Adrenal gland (tissue), 5 donors: Measurements from ENCODE around the gene BAG3.

Experiments
- POLR2A ChIP-seq, 2 donors: fragments of 450-650 bp; IDR thresholded peaks; one replicate each; pipeline ENCODE4 v1.6.1; 2017; ENCODE audit warnings: antibody characterized with exemption in 2 of 2, mild to moderate bottlenecking in 2 of 2, moderate library complexity in 1 of 2
- TF ChIP-seq, protein P1 (sequence below), 6 experiments: fragments of 450-650 bp in 4 of 6; fragments of 200-600 bp in 2 of 6; sonication (generic) in 1 of 6; IDR thresholded peaks; 1 replicate in 5 of 6; 2 replicates in 1 of 6; pipeline versions ENCODE4 v1.5.1 to v1.8.0; 2016 to 2021; ENCODE audit warnings: antibody characterized with exemption in 6 of 6, mild to moderate bottlenecking in 2 of 6, moderate library complexity in 1 of 6
- donor health status: DM: no; HTN: no; CAD: no.

DNA sequence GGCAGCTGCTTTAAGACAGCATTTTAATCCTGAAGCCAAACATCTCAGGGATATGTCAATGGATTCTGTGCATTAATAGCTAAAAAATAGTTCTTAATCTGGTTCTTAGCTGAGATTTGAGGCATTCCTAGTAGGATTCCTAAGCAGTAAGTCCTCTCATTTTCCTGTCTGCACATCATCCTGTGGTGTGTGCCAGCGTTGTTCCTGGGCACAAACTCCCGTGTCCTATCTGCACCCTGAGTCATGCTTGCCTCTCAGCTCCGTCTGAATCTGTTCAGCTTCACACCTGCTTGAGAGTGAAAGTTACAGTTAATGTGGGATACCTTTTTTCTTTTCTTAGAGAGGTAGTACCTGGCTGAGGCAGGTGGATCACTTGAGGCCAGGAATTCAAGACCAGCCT is 19.5 kb downstream of the BAG3 start:
- TF ChIP-seq POLR2A (IDR thresholded peaks at IDR 0.05), result no peak
- TF ChIP-seq, protein P1, sequence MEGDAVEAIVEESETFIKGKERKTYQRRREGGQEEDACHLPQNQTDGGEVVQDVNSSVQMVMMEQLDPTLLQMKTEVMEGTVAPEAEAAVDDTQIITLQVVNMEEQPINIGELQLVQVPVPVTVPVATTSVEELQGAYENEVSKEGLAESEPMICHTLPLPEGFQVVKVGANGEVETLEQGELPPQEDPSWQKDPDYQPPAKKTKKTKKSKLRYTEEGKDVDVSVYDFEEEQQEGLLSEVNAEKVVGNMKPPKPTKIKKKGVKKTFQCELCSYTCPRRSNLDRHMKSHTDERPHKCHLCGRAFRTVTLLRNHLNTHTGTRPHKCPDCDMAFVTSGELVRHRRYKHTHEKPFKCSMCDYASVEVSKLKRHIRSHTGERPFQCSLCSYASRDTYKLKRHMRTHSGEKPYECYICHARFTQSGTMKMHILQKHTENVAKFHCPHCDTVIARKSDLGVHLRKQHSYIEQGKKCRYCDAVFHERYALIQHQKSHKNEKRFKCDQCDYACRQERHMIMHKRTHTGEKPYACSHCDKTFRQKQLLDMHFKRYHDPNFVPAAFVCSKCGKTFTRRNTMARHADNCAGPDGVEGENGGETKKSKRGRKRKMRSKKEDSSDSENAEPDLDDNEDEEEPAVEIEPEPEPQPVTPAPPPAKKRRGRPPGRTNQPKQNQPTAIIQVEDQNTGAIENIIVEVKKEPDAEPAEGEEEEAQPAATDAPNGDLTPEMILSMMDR (IDR thresholded peaks at IDR 0.05), result no peak
